PC-9 (cell line): ENCODE measurements around the gene CALD1. TPM values are rescaled to one million over a fixed set of nuclear protein-coding genes. Genes with fewer than 3 reads are reported as not detected.

Experiments used
- BruUV-seq: library from RNA; stranded (reverse); fragments of 400-500 nt; replicated peaks from 2 replicates; lab custom pipeline; 2021; lab: Mats Ljungman, UMichigan
- CTCF ChIA-PET: fragments of 300-600 bp; sonication (Branson Sonifier 250); formaldehyde crosslinking; loops from one replicate; lab custom pipeline; 2022; ENCODE audit warnings: antibody characterized with exemption; lab: Charles Lee
- POLR2A ChIA-PET: fragments of 300-600 bp; sonication (Branson Sonifier 250); formaldehyde crosslinking; loops from one replicate; lab custom pipeline; 2022; ENCODE audit warnings: antibody characterized with exemption; ENCODE audit not compliant: unreplicated experiment; lab: Charles Lee
- DNase-seq, 2 experiments: peaks; one replicate each; pipeline versions ENCODE4 v3.0.0 to v3.0.0-alpha.2; 2015 to 2022; ENCODE audit warnings: mixed read lengths in 1 of 2
- H2AFZ ChIP-seq: fragments of 200-600 bp; sonication (generic); 2 replicates; pipeline ENCODE4 v1.8.1; 2017; ENCODE audit warnings: antibody characterized with exemption
- H3F3A ChIP-seq: fragments of 200-600 bp; sonication (generic); 2 replicates; pipeline ENCODE4 v1.8.1; 2017; ENCODE audit warnings: antibody characterized with exemption, mild to moderate bottlenecking, low read depth; ENCODE audit not compliant: insufficient read depth
- H3K27ac ChIP-seq: fragments of 200-600 bp; sonication (generic); 2 replicates; pipeline ENCODE4 v1.6.1; 2016; ENCODE audit warnings: mixed run types
- H3K27me3 ChIP-seq: fragments of 200-600 bp; sonication (generic); 2 replicates; pipeline ENCODE4 v1.6.1; 2016; ENCODE audit warnings: low read depth, mixed run types; ENCODE audit not compliant: insufficient read depth
- H3K36me3 ChIP-seq: fragments of 200-600 bp; sonication (generic); 2 replicates; pipeline ENCODE4 v1.6.1; 2016; ENCODE audit warnings: low read depth, mixed run types
- H3K4me1 ChIP-seq: fragments of 200-600 bp; sonication (generic); replicated peaks from 2 replicates; pipeline ENCODE4 v1.6.1; 2016; ENCODE audit warnings: mixed run types; ENCODE audit not compliant: insufficient read depth
- H3K4me2 ChIP-seq: fragments of 200-600 bp; sonication (generic); 2 replicates; pipeline ENCODE4 v1.6.1; 2017; ENCODE audit warnings: mixed run types
- H3K4me3 ChIP-seq: fragments of 200-600 bp; sonication (generic); 2 replicates; pipeline ENCODE4 v1.6.1; 2016; ENCODE audit warnings: mixed run types
- H3K79me2 ChIP-seq: fragments of 200-600 bp; sonication (generic); 2 replicates; pipeline ENCODE4 v1.6.1; 2017; ENCODE audit warnings: low read depth, mixed run types
- H3K9me2 ChIP-seq: fragments of 200-600 bp; sonication (generic); 2 replicates; pipeline ENCODE4 v1.8.1; 2017; ENCODE audit warnings: mild to moderate bottlenecking; ENCODE audit not compliant: insufficient read depth
- H3K9me3 ChIP-seq: fragments of 200-600 bp; sonication (generic); 2 replicates; pipeline ENCODE4 v1.8.1; 2016; ENCODE audit warnings: low read depth; ENCODE audit not compliant: insufficient read depth
- H4K20me1 ChIP-seq: fragments of 200-600 bp; sonication (generic); 2 replicates; pipeline ENCODE4 v1.8.1; 2017; ENCODE audit not compliant: insufficient read depth
- EZH2 ChIP-seq: fragments of 200-600 bp; sonication (generic); IDR thresholded peaks from 2 replicates; pipeline ENCODE4 v1.8.0; 2017; ENCODE audit warnings: antibody characterized with exemption, low read depth
- intact Hi-C: fragments of 100-400 bp; cut with micrococcal nuclease; formaldehyde crosslinking; loops from one replicate; pipeline ENCODE4 v1.10.0; 2022; ENCODE audit not compliant: unreplicated experiment
- total RNA-seq: library from RNA; stranded (reverse); gene quantifications from 2 replicates; pipeline ENCODE4 v1.2.3, GENCODE V29; 2021
- TF ChIP-seq, protein P1 (sequence below): fragments of 200-600 bp; sonication (generic); conservative IDR thresholded peaks from 2 replicates; pipeline ENCODE4 v1.6.1; 2017; ENCODE audit warnings: mixed run types, antibody characterized with exemption, mild to moderate bottlenecking, moderate library complexity

CALD1 gene
- total RNA-seq, 1 experiment from 2014 or later: 84.4 TPM

- intact Hi-C loops: loop anchor here (5.0 kb wide), 4 partner anchors 48 to 428 kb away; no protein-coding TSS in a partner anchor
- Histone ChIP-seq H3K4me2 (peak overlapping the region; percentile 16; the same call in 1 of the 2 replicates), H3K27me3 (no peaks in the 10 kb centered on the region), H3K36me3 (no peaks in the 10 kb centered on the region), H3K4me3 (no peak overlapping the region), H3K9me2 (no peaks in the 10 kb centered on the region), H3K79me2 (no peaks in the 10 kb centered on the region), H3K4me1 (peaks cover 17% of the 10 kb centered on the region), H2AFZ (no peak overlapping the region), H4K20me1 (no peaks in the 10 kb centered on the region), H3K27ac (peak overlapping the region; percentile 19; the same call in 1 of the 2 replicates), H3F3A (no peaks in the 10 kb centered on the region; the same call in 1 of the 2 replicates), H3K9me3 (no peaks in the 10 kb centered on the region)
- DNase-seq: no peak
- TF ChIP-seq, protein P1, sequence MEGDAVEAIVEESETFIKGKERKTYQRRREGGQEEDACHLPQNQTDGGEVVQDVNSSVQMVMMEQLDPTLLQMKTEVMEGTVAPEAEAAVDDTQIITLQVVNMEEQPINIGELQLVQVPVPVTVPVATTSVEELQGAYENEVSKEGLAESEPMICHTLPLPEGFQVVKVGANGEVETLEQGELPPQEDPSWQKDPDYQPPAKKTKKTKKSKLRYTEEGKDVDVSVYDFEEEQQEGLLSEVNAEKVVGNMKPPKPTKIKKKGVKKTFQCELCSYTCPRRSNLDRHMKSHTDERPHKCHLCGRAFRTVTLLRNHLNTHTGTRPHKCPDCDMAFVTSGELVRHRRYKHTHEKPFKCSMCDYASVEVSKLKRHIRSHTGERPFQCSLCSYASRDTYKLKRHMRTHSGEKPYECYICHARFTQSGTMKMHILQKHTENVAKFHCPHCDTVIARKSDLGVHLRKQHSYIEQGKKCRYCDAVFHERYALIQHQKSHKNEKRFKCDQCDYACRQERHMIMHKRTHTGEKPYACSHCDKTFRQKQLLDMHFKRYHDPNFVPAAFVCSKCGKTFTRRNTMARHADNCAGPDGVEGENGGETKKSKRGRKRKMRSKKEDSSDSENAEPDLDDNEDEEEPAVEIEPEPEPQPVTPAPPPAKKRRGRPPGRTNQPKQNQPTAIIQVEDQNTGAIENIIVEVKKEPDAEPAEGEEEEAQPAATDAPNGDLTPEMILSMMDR: no peak
- no peak for TF ChIP-seq EZH2
- ChIA-PET POLR2A (interaction anchor here (0.7 kb wide), 1 partner anchor 476 kb away, joined by 8 read pairs; no protein-coding TSS in a partner anchor), CTCF (interaction anchor here (0.7 kb wide), 2 partner anchors 258 to 511 kb away, joined by 4 to 5 read pairs; no protein-coding TSS in a partner anchor)
- BruUV-seq: no TSS peak
Measured at GRCh38 chr7:134940729-134941128, 161.3 kb downstream of the CALD1 start.

DNA sequence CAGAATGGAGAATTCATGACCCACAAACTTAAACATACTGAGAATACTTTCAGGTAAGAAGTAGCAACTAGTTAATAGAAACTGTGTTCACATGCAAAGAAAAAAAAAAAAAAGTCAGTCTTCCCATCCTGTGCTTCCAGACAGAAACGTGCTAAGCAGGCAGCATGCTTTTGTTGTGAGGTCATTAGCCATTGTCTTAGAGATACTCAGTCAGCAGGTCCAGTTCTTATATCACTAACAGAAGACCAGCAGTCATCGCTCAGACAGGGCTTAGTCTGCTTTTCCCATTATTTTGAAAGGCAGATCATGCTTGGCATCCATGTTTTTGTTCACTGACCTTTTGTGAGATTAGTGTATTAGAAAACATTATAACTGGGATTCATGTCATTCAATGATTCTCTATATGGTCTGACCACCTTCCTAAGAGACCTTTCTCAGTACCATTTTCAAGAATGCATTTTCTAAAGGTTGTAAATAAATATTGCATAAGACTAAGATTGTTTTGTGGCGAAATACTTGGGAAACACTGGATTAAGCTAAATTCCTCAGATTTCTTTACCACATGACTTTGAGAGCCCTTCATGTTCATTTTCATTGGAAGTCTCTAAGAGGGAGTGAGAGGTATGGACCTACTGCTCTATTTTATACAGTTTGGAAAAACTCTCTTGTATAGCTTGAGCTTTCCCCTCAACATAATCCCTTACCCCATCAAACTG, 161.9 kb downstream of the CALD1 start:
- H3K4me1 ChIP-seq: peaks cover 17% of the 10 kb centered on the region
- TSS peak; percentile 17 for BruUV-seq
- TF ChIP-seq, protein P1: no peak
- no peak for TF ChIP-seq EZH2
- DNase-seq: peak; percentile 51 to 54
- H3K4me2 ChIP-seq: peak overlapping the region; percentile 16; the same call in 1 of the 2 replicates
- intact Hi-C loops: loop anchor here (5.0 kb wide), 4 partner anchors 49 to 429 kb away; no protein-coding TSS in a partner anchor
- 0 out of 2 replicates have a peak overlapping the region, but pooled peaks have one; percentile 19 for H3K27ac ChIP-seq
- no peak overlapping the region for H3K4me3 ChIP-seq
- no peaks in the 10 kb centered on the region; the same call in 1 of the 2 replicates for H3F3A ChIP-seq
- H3K9me3 ChIP-seq: no peaks in the 10 kb centered on the region
- no peak overlapping the region for H2AFZ ChIP-seq
- no peaks in the 10 kb centered on the region for H3K27me3 ChIP-seq
- POLR2A ChIA-PET: interaction anchor here (0.7 kb wide), 1 partner anchor 477 kb away, joined by 8 read pairs; no protein-coding TSS in a partner anchor
- CTCF ChIA-PET: interaction anchor here (0.7 kb wide), 2 partner anchors 258 to 512 kb away, joined by 4 to 5 read pairs; no protein-coding TSS in a partner anchor
- H3K9me2 ChIP-seq: no peaks in the 10 kb centered on the region
- no peaks in the 10 kb centered on the region for H4K20me1 ChIP-seq
- no peaks in the 10 kb centered on the region for H3K36me3 ChIP-seq
- no peaks in the 10 kb centered on the region for H3K79me2 ChIP-seq

DNA sequence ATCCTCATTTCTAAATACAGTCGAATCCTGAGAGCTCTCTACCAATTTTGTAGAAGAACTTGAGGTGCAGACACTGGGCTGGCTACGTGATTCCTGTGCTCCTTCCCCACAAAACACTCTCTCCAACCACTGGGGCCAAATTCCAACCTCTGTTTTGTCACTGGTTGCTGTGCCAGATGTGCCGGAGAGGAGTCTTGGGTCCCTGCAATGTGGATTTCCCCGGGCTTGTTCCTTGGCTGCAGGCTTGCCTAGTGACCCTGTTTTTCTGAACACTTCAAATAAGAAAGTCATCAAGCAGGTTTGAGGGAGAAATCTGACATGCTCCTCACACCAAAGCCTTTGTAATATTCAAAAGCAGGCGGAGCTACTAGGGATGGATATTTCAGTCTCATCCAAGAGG, 162.5 kb downstream of the CALD1 start:
- no peaks in the 10 kb centered on the region; the same call in 1 of the 2 replicates for H3F3A ChIP-seq
- BruUV-seq: no TSS peak

More for the DNA sequence above, 162.5 kb downstream of the CALD1 start:
- ChIA-PET CTCF (no interaction called here), POLR2A (no interaction called here)
- Histone ChIP-seq H2AFZ (no peak overlapping the region), H3K79me2 (no peaks in the 10 kb centered on the region), H3K27ac (no peak overlapping the region), H3K27me3 (no peaks in the 10 kb centered on the region), H4K20me1 (no peaks in the 10 kb centered on the region), H3K36me3 (no peaks in the 10 kb centered on the region), H3K4me1 (peaks cover 17% of the 10 kb centered on the region), H3K4me3 (no peak overlapping the region), H3K9me3 (no peaks in the 10 kb centered on the region), H3K9me2 (no peaks in the 10 kb centered on the region), H3K4me2 (no peak overlapping the region)
- intact Hi-C loops: loop anchor here (5.0 kb wide), 4 partner anchors 50 to 430 kb away; no protein-coding TSS in a partner anchor
- TF ChIP-seq EZH2: no peak
- TF ChIP-seq, protein P1: no peak
- DNase-seq: no peak
